Measurements from ENCODE around the gene ATAD3A. TPM values are rescaled to one million over a fixed set of nuclear protein-coding genes. Genes with fewer than 3 reads are reported as not detected.
"Not testable (repeated sequence)": the region's sequence is repeated elsewhere in the genome, so short reads cannot be mapped to it uniquely, and the experiment has no call there.

The ATAD3A gene
- total RNA-seq, 1 experiment from 2014 or later, result 57.5 TPM

- no TSS peak for BruUV-seq (replicated peaks)
- POLR2A ChIA-PET, result no interaction called here
- no peak for TF ChIP-seq POLR2AphosphoS5 (IDR thresholded peaks at IDR 0.05; ENCODE audit: low read depth, low read length)
- TF ChIP-seq SIN3A (IDR thresholded peaks at IDR 0.05; ENCODE audit: borderline replicate concordance, insufficient read depth, low read depth, low read length), result no peak
- TF ChIP-seq TCF7L2 (IDR thresholded peaks at IDR 0.05; ENCODE audit: low read depth, low read length), result no peak
- no peak for TF ChIP-seq CTCF (IDR thresholded peaks at IDR 0.05)
- TF ChIP-seq REST (IDR thresholded peaks at IDR 0.05; ENCODE audit: insufficient read depth in 1 of 2, low read depth in 2 of 2, low read length in 1 of 2), result no peak
- no peak overlapping the region for H3K4me3 ChIP-seq (ENCODE audit: low read depth in 2 of 2, low read length in 2 of 2)
- CTCF ChIA-PET, result no interaction called here
- no peak overlapping the region for H3K27ac ChIP-seq (ENCODE audit: low read length)
- no peaks in the 10 kb centered on the region for H3K27me3 ChIP-seq (ENCODE audit: control insufficient read depth, insufficient read depth, low read length)
- in situ Hi-C loops (cut with HindIII; ENCODE audit: low pct_unique_long_range_greater_than_20kb, low sequenced_read_pairs), result no loop called here
- DNase-seq (ENCODE audit: low read depth, low spot score) (no peak), ATAC-seq (no peak)
- intact Hi-C loops (cut with micrococcal nuclease; ENCODE audit: unreplicated experiment), result no loop called here
- H3K36me3 ChIP-seq (ENCODE audit: control insufficient read depth, insufficient read depth, low read length), result no peaks in the 10 kb centered on the region
- H3K4me1 ChIP-seq (ENCODE audit: control insufficient read depth, insufficient read depth, low read length), result no peaks in the 10 kb centered on the region
- H3K9me3 ChIP-seq (ENCODE audit: control insufficient read depth, insufficient read depth, low read depth, low read length), result no peaks in the 10 kb centered on the region
Observed at GRCh38 chr1:1479547-1480487, 32.1 kb upstream of the ATAD3A start.

- H3K27ac ChIP-seq (ENCODE audit: low read length); H3K27me3 ChIP-seq (ENCODE audit: control insufficient read depth, insufficient read depth, low read length); BruUV-seq (replicated peaks); DNase-seq (ENCODE audit: low read depth, low spot score); CTCF ChIA-PET; intact Hi-C loops (cut with micrococcal nuclease; ENCODE audit: unreplicated experiment); POLR2A ChIA-PET; ATAC-seq; H3K36me3 ChIP-seq (ENCODE audit: control insufficient read depth, insufficient read depth, low read length); H3K9me3 ChIP-seq (ENCODE audit: control insufficient read depth, insufficient read depth, low read depth, low read length); in situ Hi-C loops (cut with HindIII; ENCODE audit: low pct_unique_long_range_greater_than_20kb, low sequenced_read_pairs); H3K4me3 ChIP-seq (ENCODE audit: low read depth in 2 of 2, low read length in 2 of 2); H3K4me1 ChIP-seq (ENCODE audit: control insufficient read depth, insufficient read depth, low read length): not testable (repeated sequence)
Observed at GRCh38 chr1:1480488-1480867, 31.5 kb upstream of the ATAD3A start.

GRCh38 chr1:1481811-1482210, 30.2 kb upstream of the ATAD3A start:
- H3K4me3 ChIP-seq (ENCODE audit: low read depth in 2 of 2, low read length in 2 of 2); CTCF ChIA-PET; ATAC-seq; H3K4me1 ChIP-seq (ENCODE audit: control insufficient read depth, insufficient read depth, low read length); BruUV-seq (replicated peaks); in situ Hi-C loops (cut with HindIII; ENCODE audit: low pct_unique_long_range_greater_than_20kb, low sequenced_read_pairs); H3K27ac ChIP-seq (ENCODE audit: low read length); H3K27me3 ChIP-seq (ENCODE audit: control insufficient read depth, insufficient read depth, low read length); POLR2A ChIA-PET; H3K9me3 ChIP-seq (ENCODE audit: control insufficient read depth, insufficient read depth, low read depth, low read length); H3K36me3 ChIP-seq (ENCODE audit: control insufficient read depth, insufficient read depth, low read length); intact Hi-C loops (cut with micrococcal nuclease; ENCODE audit: unreplicated experiment); DNase-seq (ENCODE audit: low read depth, low spot score): not testable (repeated sequence)
